Measurements from ENCODE around the gene SLC16A11.

GRCh38 chr17:7039832-7040231, 4.1 kb downstream of the SLC16A11 start:
- TF ChIP-seq CTCF (IDR thresholded peaks at IDR 0.05 in 4 of 5, conservative IDR thresholded peaks at IDR 0.05 in 1 of 5) (no peak), POLR2A (IDR thresholded peaks at IDR 0.05) (no peak)
